ENCODE results near the gene PTPRK. TPM values are rescaled to one million over a fixed set of nuclear protein-coding genes. Genes with fewer than 3 reads are reported as not detected.
A peak's percentile ranks its signal among the peaks of the same experiment; 100 is the strongest.

PTPRK gene
- total and polyA plus RNA-seq, 2 of the 8 experiments (the other 6 are each of a cell fraction or from before 2014, with no cell fraction given): 11.4 to 47.3 TPM

DNA sequence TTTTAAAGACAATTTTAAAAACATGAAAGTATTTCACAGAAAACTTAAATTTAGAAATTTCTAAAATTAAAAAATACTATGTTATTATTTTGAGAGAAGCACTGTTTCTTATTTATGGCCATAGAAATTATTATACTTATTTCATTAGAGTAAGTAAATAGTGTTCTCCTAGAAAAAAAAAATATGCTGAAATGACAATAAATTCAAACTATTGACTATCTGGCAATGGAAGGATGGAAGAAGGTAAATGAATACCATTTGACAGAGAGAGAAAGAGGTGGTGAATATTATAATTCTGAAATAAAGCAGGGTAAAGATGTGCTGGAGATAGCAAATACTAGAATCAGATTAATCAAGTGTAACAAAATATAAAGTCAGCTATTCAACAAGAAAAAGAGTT is 294.8 kb downstream of the PTPRK start:
- Histone ChIP-seq H3K18ac (ENCODE audit: extremely low read depth, low read length) (no peak overlapping the region), H3K4me3 (ENCODE audit: extremely low read depth in 1 of 4, insufficient read depth in 2 of 4, low read depth in 3 of 4, low read length in 4 of 4) (no peak overlapping the region), H2BK5ac (ENCODE audit: low read depth, low read length) (no peak overlapping the region), H2BK20ac (ENCODE audit: low read length) (no peak overlapping the region), H3K4me1 (replicated peaks in 1 of 4; ENCODE audit: control insufficient read depth in 3 of 4, insufficient read depth in 4 of 4, low read length in 3 of 4) (no peaks in the 10 kb centered on the region), H3K36me3 (ENCODE audit: control insufficient read depth in 2 of 4, insufficient read depth in 4 of 4, low read length in 3 of 4) (no peaks in the 10 kb centered on the region), H4K91ac (replicated peaks; ENCODE audit: insufficient read length, low read length) (no peak overlapping the region), H3K23me2 (ENCODE audit: low read depth, low read length) (no peaks in the 10 kb centered on the region; the same call in 1 of the 2 replicates), H3K79me1 (ENCODE audit: low read depth, low read length) (no peaks in the 10 kb centered on the region), H3K56ac (replicated peaks; ENCODE audit: insufficient read length, low read depth, low read length) (no peak overlapping the region), H3K9ac (replicated peaks in 1 of 4; ENCODE audit: extremely low read depth in 1 of 4, low read depth in 3 of 4, low read length in 3 of 4) (no peak overlapping the region), H2AK5ac (ENCODE audit: low read depth, low read length) (no peak overlapping the region), H3K4me2 (ENCODE audit: insufficient read depth in 1 of 2, low read depth in 2 of 2, low read length in 2 of 2) (no peak overlapping the region), H3K9me3 (ENCODE audit: insufficient read depth in 2 of 2, low read depth in 1 of 2, low read length in 1 of 2) (no peaks in the 10 kb centered on the region), H3K23ac (ENCODE audit: insufficient read length) (no peak overlapping the region), H3K14ac (ENCODE audit: insufficient read length) (no peak overlapping the region), H2BK12ac (ENCODE audit: low read depth, low read length) (no peak overlapping the region), H4K5ac (ENCODE audit: insufficient read length, low read depth, low read length) (no peak overlapping the region), H2BK15ac (ENCODE audit: low read length) (no peak overlapping the region), H2AFZ (ENCODE audit: low read length) (no peak overlapping the region), H3K27me3 (replicated peaks in 1 of 4; ENCODE audit: control insufficient read depth in 3 of 4, extremely low read depth in 1 of 4, insufficient read depth in 3 of 4, low read length in 3 of 4) (no peaks in the 10 kb centered on the region), H4K20me1 (replicated peaks in 1 of 2; ENCODE audit: control insufficient read depth in 1 of 2, insufficient read depth in 2 of 2, low read length in 2 of 2) (peaks cover 0 to 1% of the 10 kb centered on the region in 2 experiments), H3K27ac (ENCODE audit: low read depth, low read length) (no peak overlapping the region), H2BK120ac (replicated peaks; ENCODE audit: low read depth, low read length) (no peak overlapping the region), H3K79me2 (ENCODE audit: control insufficient read depth in 1 of 2, insufficient read depth in 2 of 2, low read length in 2 of 2) (no peaks in the 10 kb centered on the region), H3K4ac (replicated peaks; ENCODE audit: insufficient read length, low read depth, low read length) (no peak overlapping the region), H4K8ac (ENCODE audit: extremely low read depth, insufficient read depth, low read length) (no peak overlapping the region)
- FAIRE-seq: no peak
- no peak for DNase-seq (ENCODE audit: low read depth in 1 of 2, low spot score in 2 of 2)
- CTCF ChIA-PET (ENCODE audit: partially characterized antibody): no interaction called here
- POLR2A ChIA-PET (ENCODE audit: partially characterized antibody): no interaction called here
- TF ChIP-seq TEAD4 (IDR thresholded peaks at IDR 0.05; ENCODE audit: low read depth, low read length) (no peak), RNF2 (IDR thresholded peaks at IDR 0.05; ENCODE audit: borderline replicate concordance, low read depth, low read length, missing control alignments, poor library complexity, severe bottlenecking) (no peak), MAFK (IDR thresholded peaks at IDR 0.05; ENCODE audit: low read depth, low read length) (peak; percentile 14; the same call in 1 of the 2 replicates)
- TF ChIP-seq, protein P1, sequence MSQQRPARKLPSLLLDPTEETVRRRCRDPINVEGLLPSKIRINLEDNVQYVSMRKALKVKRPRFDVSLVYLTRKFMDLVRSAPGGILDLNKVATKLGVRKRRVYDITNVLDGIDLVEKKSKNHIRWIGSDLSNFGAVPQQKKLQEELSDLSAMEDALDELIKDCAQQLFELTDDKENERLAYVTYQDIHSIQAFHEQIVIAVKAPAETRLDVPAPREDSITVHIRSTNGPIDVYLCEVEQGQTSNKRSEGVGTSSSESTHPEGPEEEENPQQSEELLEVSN (IDR thresholded peaks at IDR 0.05): no peak
